Uterus (tissue), 2 donors: ENCODE results near the gene CYP3A5.

Experiments used
- CTCF ChIP-seq, 4 experiments: fragments of 200-600 bp in 2 of 4; fragments of 450-650 bp in 2 of 4; sonication (generic) in 2 of 4; IDR thresholded peaks; one replicate each; pipeline ENCODE4 v1.5.1; 2016 to 2019; ENCODE audit warnings: antibody characterized with exemption in 4 of 4, mild to moderate bottlenecking in 2 of 4, moderate library complexity in 1 of 4
- POLR2A ChIP-seq, 2 donors: fragments of 450-650 bp; IDR thresholded peaks; one replicate each; pipeline ENCODE4 v1.6.1; 2016; ENCODE audit warnings: antibody characterized with exemption in 2 of 2, mild to moderate bottlenecking in 1 of 2, moderate library complexity in 1 of 2

GRCh38 chr7:99669782-99670181 is 10.0 kb downstream of the CYP3A5 start:
- TF ChIP-seq CTCF (IDR thresholded peaks at IDR 0.05) (no peak), POLR2A (IDR thresholded peaks at IDR 0.05) (no peak)
